ENCODE measurements around the gene BANK1. TPM values are rescaled to one million over a fixed set of nuclear protein-coding genes. Genes with fewer than 3 reads are reported as not detected.

Gene BANK1
- total RNA-seq, 2 experiments from 2014 or later, result 0.06 to 0.10 TPM

DNA sequence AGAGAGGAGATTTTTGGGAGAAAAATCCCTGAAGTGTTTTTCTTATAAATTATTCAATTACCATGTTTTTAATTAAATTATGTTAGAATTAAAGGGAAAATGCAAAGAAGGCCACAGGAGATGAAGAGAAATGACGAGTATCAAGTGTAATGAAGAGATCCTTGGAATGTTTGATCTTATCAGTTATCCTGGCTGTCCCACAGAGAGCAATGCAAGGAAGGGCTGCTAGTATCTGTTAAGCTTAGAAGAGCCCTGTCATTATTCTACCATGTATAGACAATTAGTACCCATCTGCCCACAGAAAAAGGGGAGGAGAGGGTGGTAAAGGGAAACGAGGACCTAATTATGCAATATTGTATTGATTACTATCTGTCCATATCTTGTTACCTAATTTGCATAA is 257.1 kb downstream of the BANK1 start:
- ChIA-PET POLR2A (no interaction called here), CTCF (no interaction called here)
- Mint-ChIP-seq H3K9me3 (no peaks in the 10 kb centered on the region), H3K27ac (no peak overlapping the region), H3K4me1 (peaks cover under 1% of the 10 kb centered on the region), H3K4me3 (no peak overlapping the region), H3K36me3 (ENCODE audit: low read depth) (no peaks in the 10 kb centered on the region), H3K27me3 (peaks cover 7% of the 10 kb centered on the region)
- no peak for DNase-seq

DNA sequence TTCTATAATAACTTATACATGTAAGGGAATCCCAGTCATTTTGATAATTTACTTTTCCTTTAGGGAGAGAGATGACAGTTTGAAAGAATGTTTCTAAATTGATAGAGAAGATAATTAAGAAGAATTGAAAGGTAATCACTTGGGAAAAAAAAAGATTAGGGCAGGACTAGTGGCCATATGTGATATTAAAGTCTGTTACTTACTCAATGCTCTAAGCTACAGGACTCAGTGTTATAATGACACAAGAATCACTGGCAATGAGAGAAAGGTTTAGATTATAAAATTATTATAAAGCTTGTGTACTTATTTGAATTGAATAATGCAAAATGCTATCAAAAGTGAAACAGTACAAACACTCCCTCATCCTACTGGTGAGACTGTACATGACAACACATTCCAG is 265.3 kb downstream of the BANK1 start:
- Mint-ChIP-seq H3K9me3 (no peaks in the 10 kb centered on the region), H3K27me3 (peaks cover 11% of the 10 kb centered on the region), H3K36me3 (ENCODE audit: low read depth) (no peaks in the 10 kb centered on the region), H3K4me1 (peaks cover 2% of the 10 kb centered on the region), H3K4me3 (no peak overlapping the region), H3K27ac (no peak overlapping the region)
- DNase-seq, result no peak
- ChIA-PET POLR2A (interaction anchor here (0.6 kb wide), 1 partner anchor 737 kb away, joined by 3 read pairs; no protein-coding TSS in a partner anchor), CTCF (no interaction called here)

DNA sequence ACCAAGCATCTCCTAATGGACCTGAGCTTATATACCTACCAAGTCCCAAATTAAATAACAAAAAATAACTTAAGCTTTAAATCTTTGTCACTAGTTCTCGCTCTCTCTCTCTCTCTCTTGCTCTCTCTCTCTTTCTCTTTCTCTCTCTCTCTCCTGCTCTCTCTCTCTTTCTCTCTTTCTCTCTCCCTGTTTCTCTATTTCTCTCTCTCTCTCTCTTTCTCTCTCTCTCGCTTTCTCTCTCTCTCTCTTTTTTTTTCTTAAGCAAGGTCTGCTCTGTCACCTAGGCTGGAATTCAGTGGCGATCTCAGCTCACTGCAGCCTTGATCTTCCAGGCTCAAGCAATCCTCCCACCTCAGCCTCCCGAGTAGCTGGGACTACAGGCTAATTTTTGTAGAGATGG is 266.6 kb downstream of the BANK1 start:
- Mint-ChIP-seq H3K36me3 (ENCODE audit: low read depth) (no peaks in the 10 kb centered on the region), H3K4me1 (peaks cover 2% of the 10 kb centered on the region), H3K27ac (no peak overlapping the region), H3K9me3 (no peaks in the 10 kb centered on the region), H3K4me3 (no peak overlapping the region), H3K27me3 (peaks cover 8% of the 10 kb centered on the region)
- ChIA-PET POLR2A (no interaction called here), CTCF (no interaction called here)
- no peak for DNase-seq

DNA sequence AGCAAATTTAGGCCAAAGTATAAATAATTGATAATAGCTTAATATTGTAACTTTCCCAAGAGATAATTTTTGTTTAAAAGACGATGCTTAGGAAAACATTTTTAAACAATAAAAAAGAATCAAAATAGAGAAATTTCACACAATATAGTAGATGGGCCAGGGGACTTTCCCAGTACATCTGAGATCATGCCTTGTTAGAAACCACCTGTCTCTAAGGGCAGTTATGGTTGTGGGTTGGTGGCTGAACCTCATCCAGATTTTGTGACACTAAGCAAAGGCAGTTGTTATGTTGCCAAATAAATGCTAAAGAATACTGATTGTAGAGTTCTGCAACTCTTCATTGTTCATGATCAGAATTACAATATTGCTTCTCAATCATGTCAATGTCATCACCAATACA is 270.6 kb downstream of the BANK1 start:
- H3K4me3 Mint-ChIP-seq, result no peak overlapping the region
- no peaks in the 10 kb centered on the region for H3K36me3 Mint-ChIP-seq (ENCODE audit: low read depth)
- no peaks in the 10 kb centered on the region for H3K9me3 Mint-ChIP-seq
- no peaks in the 10 kb centered on the region for H3K4me1 Mint-ChIP-seq
- ChIA-PET POLR2A (no interaction called here), CTCF (no interaction called here)
- H3K27me3 Mint-ChIP-seq, result no peaks in the 10 kb centered on the region
- DNase-seq, result no peak
- H3K27ac Mint-ChIP-seq, result no peak overlapping the region

DNA sequence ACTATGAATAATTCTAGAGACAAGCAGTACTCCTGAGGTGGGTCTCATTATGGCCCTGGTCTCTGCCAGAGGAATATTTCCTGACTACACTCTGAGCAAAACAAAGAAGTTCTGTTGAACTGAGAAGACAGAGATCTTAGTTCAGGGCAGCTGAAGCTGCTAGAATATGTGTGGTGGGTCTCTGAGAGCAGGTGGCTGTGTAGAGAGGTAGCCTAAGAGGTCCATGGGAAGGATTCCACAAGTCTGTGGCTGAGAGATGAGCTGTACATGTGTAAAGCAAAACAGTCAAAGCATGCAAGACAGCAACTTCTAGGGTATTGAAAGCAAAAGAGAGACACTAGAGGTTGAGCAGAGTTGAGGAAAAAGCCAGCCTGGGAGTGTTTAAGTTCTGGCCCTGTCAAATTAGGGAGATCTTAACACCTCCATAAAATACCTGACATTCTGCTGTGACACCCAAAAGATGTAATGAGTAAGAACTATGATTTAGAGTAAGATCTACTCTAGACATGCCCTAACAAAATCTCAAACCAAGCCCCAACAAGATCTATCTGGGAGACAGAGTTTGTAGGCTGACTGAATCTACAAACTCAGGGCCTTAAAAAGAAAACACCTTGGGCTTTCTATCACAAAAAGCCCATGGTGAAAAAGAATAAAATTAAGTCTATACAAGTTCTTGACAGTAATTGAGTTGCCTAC is 274.4 kb downstream of the BANK1 start:
- H3K4me3 Mint-ChIP-seq, result no peak overlapping the region
- no peaks in the 10 kb centered on the region for H3K4me1 Mint-ChIP-seq
- no peak for DNase-seq
- H3K27ac Mint-ChIP-seq, result no peak overlapping the region
- no peaks in the 10 kb centered on the region for H3K9me3 Mint-ChIP-seq
- H3K36me3 Mint-ChIP-seq (ENCODE audit: low read depth), result no peaks in the 10 kb centered on the region
- no peaks in the 10 kb centered on the region for H3K27me3 Mint-ChIP-seq
- ChIA-PET CTCF (no interaction called here), POLR2A (no interaction called here)

DNA sequence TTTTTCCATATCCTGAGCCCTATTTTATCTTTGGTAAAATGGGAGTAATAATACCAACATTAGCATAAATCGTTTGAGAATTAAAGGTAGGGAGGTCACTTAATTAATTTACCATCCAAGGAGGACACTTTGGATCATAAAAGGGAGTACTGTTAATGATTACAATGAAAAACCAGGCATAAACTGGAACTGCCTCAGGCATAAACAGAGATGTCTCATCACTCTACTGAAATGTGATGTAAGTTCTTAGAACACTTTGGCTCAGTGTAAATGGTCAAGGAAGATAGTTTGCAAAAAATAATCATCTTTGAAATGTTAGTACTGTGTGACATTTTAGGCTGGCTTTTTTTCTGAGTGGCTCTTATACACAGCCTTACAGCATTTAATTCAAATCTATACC is 286.1 kb downstream of the BANK1 start:
- no peaks in the 10 kb centered on the region for H3K9me3 Mint-ChIP-seq

DNA sequence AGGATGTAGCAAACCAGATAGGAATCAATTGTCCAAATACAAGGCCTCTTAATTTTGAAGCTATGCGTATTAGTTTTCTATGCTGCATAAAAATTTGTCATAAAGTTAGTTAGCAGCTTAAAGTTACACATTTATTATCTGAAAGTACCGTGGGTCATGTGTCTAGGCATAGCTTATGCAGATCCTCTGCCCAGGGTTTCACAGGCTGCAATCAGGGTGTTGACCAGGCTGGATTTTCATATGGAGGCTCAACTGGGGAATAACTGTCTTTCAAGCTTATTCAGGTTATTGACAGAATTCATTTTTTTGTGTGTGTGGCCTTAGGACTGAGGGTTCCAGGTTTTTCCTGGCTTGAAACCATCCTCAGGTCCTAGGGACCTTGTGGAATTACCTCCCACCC is 289.7 kb downstream of the BANK1 start:
- H3K4me3 Mint-ChIP-seq, result no peak overlapping the region
- peaks cover 2% of the 10 kb centered on the region for H3K27me3 Mint-ChIP-seq
- no peak for DNase-seq
- H3K36me3 Mint-ChIP-seq (ENCODE audit: low read depth), result no peaks in the 10 kb centered on the region
- no peaks in the 10 kb centered on the region for H3K4me1 Mint-ChIP-seq
- no peaks in the 10 kb centered on the region for H3K9me3 Mint-ChIP-seq
- no peak overlapping the region for H3K27ac Mint-ChIP-seq
- ChIA-PET CTCF (no interaction called here), POLR2A (no interaction called here)

More for the DNA sequence above, 286.1 kb downstream of the BANK1 start:
- ChIA-PET CTCF (no interaction called here), POLR2A (no interaction called here)
- no peaks in the 10 kb centered on the region for H3K4me1 Mint-ChIP-seq
- no peak for DNase-seq
- no peak overlapping the region for H3K4me3 Mint-ChIP-seq
- peaks cover 2% of the 10 kb centered on the region for H3K27me3 Mint-ChIP-seq
- H3K27ac Mint-ChIP-seq, result no peak overlapping the region
- H3K36me3 Mint-ChIP-seq (ENCODE audit: low read depth), result no peaks in the 10 kb centered on the region

DNA sequence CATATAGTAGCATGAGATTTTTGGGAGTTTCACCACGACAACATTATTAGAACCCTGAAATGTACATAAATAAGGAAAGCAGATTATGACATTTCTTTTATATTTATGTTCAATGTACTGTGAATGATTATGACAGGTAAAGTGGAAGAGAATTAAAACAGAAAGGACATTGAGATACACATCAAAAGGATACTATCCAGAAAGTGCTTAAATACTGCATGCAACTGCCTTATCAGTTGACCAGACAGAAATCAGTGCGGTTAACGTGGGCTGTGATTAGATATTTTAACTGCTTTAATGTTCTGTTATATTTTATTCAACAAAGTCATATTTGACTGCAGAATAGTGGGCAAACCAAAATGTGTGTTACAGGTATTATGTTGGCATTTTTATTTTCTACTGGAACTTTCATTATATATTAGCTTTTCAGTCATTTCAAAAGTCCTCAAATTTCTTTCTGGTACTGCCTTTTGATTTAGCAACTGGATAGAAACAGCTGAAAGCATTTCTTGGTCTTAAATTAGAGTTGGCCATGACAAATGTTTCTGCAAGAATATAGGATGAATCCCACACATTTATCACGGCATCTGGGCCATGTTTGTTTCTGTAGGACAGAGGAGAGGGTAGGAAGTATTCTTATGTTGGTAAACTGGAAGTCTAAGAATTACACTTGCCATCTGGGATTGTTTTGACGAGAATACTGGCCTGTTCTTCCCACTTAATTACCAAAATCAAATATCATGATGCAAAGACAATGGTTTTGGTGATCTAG is 299.5 kb downstream of the BANK1 start:
- H3K27ac Mint-ChIP-seq, result no peak overlapping the region
- H3K4me3 Mint-ChIP-seq, result no peak overlapping the region
- ChIA-PET POLR2A (no interaction called here), CTCF (no interaction called here)
- no peaks in the 10 kb centered on the region for H3K27me3 Mint-ChIP-seq
- no peaks in the 10 kb centered on the region for H3K36me3 Mint-ChIP-seq (ENCODE audit: low read depth)
- H3K9me3 Mint-ChIP-seq, result no peaks in the 10 kb centered on the region
- DNase-seq, result no peak
- no peaks in the 10 kb centered on the region for H3K4me1 Mint-ChIP-seq

DNA sequence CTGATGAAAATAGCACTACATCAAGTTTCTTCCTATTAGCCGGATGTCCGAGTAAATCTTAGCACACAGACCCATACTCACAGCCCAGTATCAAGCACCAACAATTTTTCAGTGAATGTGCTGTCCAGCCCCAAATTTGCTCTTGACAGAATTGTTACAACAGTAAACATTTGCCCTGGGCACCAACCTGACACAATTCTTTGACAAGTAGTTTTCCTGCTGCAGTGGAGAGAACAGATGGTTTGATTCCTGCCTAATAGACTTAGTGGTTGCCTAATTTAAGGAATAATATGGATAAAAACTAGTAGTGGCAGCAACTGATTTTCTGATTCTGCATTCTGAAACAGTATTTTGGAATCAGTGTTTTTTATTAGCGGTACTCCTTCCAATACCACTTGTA is 301.1 kb downstream of the BANK1 start:
- POLR2A ChIA-PET, result no interaction called here
- Mint-ChIP-seq H3K4me1 (no peaks in the 10 kb centered on the region), H3K27me3 (no peaks in the 10 kb centered on the region), H3K27ac (no peak overlapping the region), H3K4me3 (no peak overlapping the region), H3K9me3 (no peaks in the 10 kb centered on the region), H3K36me3 (ENCODE audit: low read depth) (no peaks in the 10 kb centered on the region)
- no peak for DNase-seq
- CTCF ChIA-PET, result no interaction called here

DNA sequence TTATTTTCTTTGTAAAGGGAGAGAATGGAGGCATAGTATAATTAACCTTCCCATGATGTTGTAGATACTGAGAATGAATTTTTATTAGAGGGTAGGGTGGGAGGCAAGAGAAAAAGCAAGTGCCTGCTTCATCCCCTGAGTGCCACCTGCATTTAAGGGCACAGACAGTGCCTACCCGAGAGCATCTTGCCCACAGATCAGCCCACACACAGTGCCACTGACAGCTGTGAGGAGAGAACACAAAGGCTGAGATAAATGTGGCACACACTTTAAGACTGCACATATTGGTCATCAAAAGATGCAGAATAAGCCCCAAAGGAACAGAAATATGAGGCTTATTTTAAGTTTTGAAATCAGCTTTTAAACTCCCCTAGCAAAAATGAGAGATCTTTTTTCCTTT is 304.0 kb downstream of the BANK1 start:
- POLR2A ChIA-PET, result no interaction called here
- H3K27ac Mint-ChIP-seq, result no peak overlapping the region
- no peaks in the 10 kb centered on the region for H3K9me3 Mint-ChIP-seq
- CTCF ChIA-PET, result no interaction called here
- H3K4me1 Mint-ChIP-seq, result no peaks in the 10 kb centered on the region
- H3K4me3 Mint-ChIP-seq, result no peak overlapping the region
- no peaks in the 10 kb centered on the region for H3K36me3 Mint-ChIP-seq (ENCODE audit: low read depth)
- H3K27me3 Mint-ChIP-seq, result no peaks in the 10 kb centered on the region
- no peak for DNase-seq

DNA sequence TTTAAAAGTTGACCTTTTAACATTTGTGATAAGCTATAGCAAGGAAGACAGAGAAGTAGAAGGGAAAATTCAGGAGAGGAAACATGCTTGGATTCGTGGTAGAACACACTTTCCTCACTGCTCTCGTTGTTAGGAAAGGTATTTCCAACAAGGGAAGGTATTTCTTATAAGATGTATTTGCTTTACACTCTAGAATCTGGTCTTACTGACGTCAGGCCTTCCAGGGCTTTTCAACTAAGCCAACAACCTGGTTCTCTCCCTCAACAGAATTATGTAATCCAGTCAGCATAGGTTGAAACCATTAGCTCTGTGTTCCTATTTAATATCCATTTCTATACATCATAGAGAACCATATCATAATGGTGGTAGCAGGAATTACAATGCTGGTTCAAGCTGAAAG is 312.8 kb downstream of the BANK1 start:
- no peaks in the 10 kb centered on the region for H3K27me3 Mint-ChIP-seq
- no peak for DNase-seq
- no peak overlapping the region for H3K27ac Mint-ChIP-seq
- POLR2A ChIA-PET, result no interaction called here
- no peaks in the 10 kb centered on the region for H3K36me3 Mint-ChIP-seq (ENCODE audit: low read depth)
- CTCF ChIA-PET, result no interaction called here
- no peaks in the 10 kb centered on the region for H3K4me1 Mint-ChIP-seq
- peaks cover 13% of the 10 kb centered on the region for H3K9me3 Mint-ChIP-seq
- no peak overlapping the region for H3K4me3 Mint-ChIP-seq

DNA sequence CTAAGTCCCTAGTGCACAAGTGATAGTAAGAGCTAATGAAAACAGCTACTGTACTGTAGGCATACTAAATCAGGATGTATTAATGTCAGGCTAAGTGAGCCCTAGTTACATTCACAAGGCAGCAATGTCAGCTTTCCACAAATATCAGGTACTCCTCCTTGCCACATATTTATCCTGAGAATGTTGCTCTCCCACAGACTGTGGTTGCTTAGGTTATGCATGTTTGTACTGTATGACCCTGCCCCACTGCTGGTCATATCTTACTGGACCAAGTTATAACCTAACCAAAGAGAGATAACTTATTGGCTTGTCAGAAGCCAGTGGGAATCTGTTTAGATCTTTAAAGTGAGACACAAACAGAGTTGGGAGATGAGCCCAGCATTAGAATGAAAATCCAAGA is 313.7 kb downstream of the BANK1 start:
- Mint-ChIP-seq H3K27me3 (no peaks in the 10 kb centered on the region), H3K9me3 (peaks cover 13% of the 10 kb centered on the region), H3K27ac (no peak overlapping the region), H3K36me3 (ENCODE audit: low read depth) (no peaks in the 10 kb centered on the region), H3K4me1 (no peaks in the 10 kb centered on the region), H3K4me3 (no peak overlapping the region)
- ChIA-PET POLR2A (no interaction called here), CTCF (no interaction called here)
- DNase-seq, result no peak

DNA sequence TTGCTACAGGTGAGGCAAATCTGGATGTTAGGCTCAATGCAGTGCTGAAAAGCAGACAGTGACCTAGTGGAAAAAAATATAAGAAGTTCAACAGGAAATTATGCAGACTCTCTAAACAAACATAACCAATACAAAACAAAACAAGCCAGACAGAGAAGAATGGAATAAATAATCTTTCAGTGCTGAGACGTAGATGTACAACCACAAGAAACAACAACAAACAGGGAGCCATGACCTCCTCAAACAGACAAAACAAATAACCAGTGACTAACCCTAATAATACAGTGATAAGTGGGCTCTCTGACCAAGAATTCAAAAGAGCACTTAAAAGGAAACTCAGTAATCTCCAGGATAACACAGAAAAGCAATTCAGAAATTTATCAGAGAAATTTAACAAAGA is 315.5 kb downstream of the BANK1 start:
- Mint-ChIP-seq H3K9me3 (peaks cover 13% of the 10 kb centered on the region), H3K4me1 (no peaks in the 10 kb centered on the region), H3K27me3 (peaks cover 6% of the 10 kb centered on the region), H3K4me3 (no peak overlapping the region), H3K27ac (no peak overlapping the region), H3K36me3 (ENCODE audit: low read depth) (no peaks in the 10 kb centered on the region)
- CTCF ChIA-PET, result no interaction called here
- no peak for DNase-seq
- POLR2A ChIA-PET, result no interaction called here

DNA sequence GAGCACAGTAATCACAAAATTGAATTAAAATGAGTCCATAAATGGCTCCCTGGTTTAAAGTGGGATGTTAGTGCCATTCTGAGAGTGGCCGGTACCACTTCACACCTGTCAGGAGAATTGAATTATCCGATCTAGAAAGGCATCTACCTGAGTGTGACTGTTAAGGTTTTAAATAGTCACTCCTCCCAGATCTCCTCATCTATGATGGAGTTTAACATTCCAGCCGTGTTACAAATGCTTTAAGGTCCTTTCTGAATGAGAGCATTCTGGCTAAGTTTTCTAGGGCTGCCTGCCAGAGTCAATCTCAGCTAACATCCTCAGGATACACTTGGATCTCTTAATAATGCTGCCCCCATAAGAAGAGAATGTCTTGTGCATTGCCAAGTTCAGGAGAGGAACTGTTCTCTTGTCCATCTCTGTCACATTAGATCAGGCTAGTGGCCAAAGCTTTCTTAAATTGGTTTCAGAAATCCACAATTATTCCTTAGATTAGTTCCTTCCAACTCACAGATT is 323.6 kb downstream of the BANK1 start:
- no peaks in the 10 kb centered on the region for H3K9me3 Mint-ChIP-seq
- no peaks in the 10 kb centered on the region for H3K36me3 Mint-ChIP-seq (ENCODE audit: low read depth)
- H3K4me3 Mint-ChIP-seq, result no peak overlapping the region
- no peak overlapping the region for H3K27ac Mint-ChIP-seq
- H3K27me3 Mint-ChIP-seq, result peaks cover 7% of the 10 kb centered on the region
- ChIA-PET CTCF (no interaction called here), POLR2A (no interaction called here)
- H3K4me1 Mint-ChIP-seq, result no peaks in the 10 kb centered on the region
- no peak for DNase-seq

Measured in activated CD4-positive, alpha-beta T cell treated with anti-CD3 and anti-CD28 coated beads, Interleukin-2, amount 10 ng/mL, durations not matched to agents 7 days and 5 days (primary cell).